Type B pancreatic cell (in vitro differentiated cells): ENCODE results near the gene KNTC1. TPM values are rescaled to one million over a fixed set of nuclear protein-coding genes. Genes with fewer than 3 reads are reported as not detected.

Source experiments
- DNase-seq: peaks from one replicate; pipeline ENCODE4 v3.0.0; 2021; ENCODE audit warnings: mixed read lengths; ENCODE audit not compliant: unreplicated experiment; ENCODE audit errors: extremely low spot score
- H3K27ac Mint-ChIP-seq: 2 replicates; pipeline ENCODE4 v1.8.0; 2021; ENCODE audit warnings: mild to moderate bottlenecking, mixed read lengths
- H3K27me3 Mint-ChIP-seq: 2 replicates; pipeline ENCODE4 v1.8.0; 2021; ENCODE audit warnings: mixed read lengths
- H3K36me3 Mint-ChIP-seq: 2 replicates; pipeline ENCODE4 v1.8.0; 2021; ENCODE audit warnings: mixed read lengths
- H3K4me1 Mint-ChIP-seq: one replicate; pipeline ENCODE4 v1.8.0; 2021; ENCODE audit warnings: mixed read lengths; ENCODE audit not compliant: unreplicated experiment
- H3K4me3 Mint-ChIP-seq: 2 replicates; pipeline ENCODE4 v1.8.0; 2021; ENCODE audit warnings: mild to moderate bottlenecking, mixed read lengths
- H3K9me3 Mint-ChIP-seq: 2 replicates; pipeline ENCODE4 v1.8.0; 2021; ENCODE audit warnings: mixed read lengths
- CTCF ChIP-seq: fragments of 200-600 bp; sonication (generic); conservative IDR thresholded peaks from 2 replicates; pipeline ENCODE4 v1.5.0; 2021; ENCODE audit warnings: antibody characterized with exemption, mild to moderate bottlenecking
- total RNA-seq: library from RNA; stranded (reverse); gene quantifications from 2 replicates; pipeline ENCODE4 v1.2.1, GENCODE V29; 2021; ENCODE audit warnings: low replicate concordance

The KNTC1 gene
- total RNA-seq, 1 donor from 2014 or later: 74.8 TPM

- Mint-ChIP-seq H3K27ac (no peak overlapping the region), H3K27me3 (no peaks in the 10 kb centered on the region), H3K36me3 (peaks cover 35% of the 10 kb centered on the region), H3K4me1 (peaks cover 22% of the 10 kb centered on the region), H3K9me3 (no peaks in the 10 kb centered on the region), H3K4me3 (peak overlapping the region; percentile 95)
- TF ChIP-seq CTCF: no peak
- DNase-seq: no peak
Observed at GRCh38 chr12:122523280-122523679, 3.8 kb upstream of the KNTC1 start.

GRCh38 chr12:122523846-122524718, 3.0 kb upstream of the KNTC1 start:
- Mint-ChIP-seq H3K27ac (no peak overlapping the region), H3K9me3 (no peaks in the 10 kb centered on the region), H3K36me3 (peaks cover 30% of the 10 kb centered on the region), H3K4me1 (peaks cover 24% of the 10 kb centered on the region), H3K4me3 (peak overlapping the region; percentile 95), H3K27me3 (no peaks in the 10 kb centered on the region)
- no peak for TF ChIP-seq CTCF
- DNase-seq: no peak

- H3K27me3 Mint-ChIP-seq: no peaks in the 10 kb centered on the region
- H3K36me3 Mint-ChIP-seq: peaks cover 16% of the 10 kb centered on the region
- no peak for TF ChIP-seq CTCF
- no peak overlapping the region for H3K4me3 Mint-ChIP-seq
- H3K9me3 Mint-ChIP-seq: no peaks in the 10 kb centered on the region
- DNase-seq: no peak
- no peak overlapping the region for H3K27ac Mint-ChIP-seq
- H3K4me1 Mint-ChIP-seq: peaks cover 19% of the 10 kb centered on the region
Observed at GRCh38 chr12:122527478-122527944, 462 bp downstream of the KNTC1 start.

GRCh38 chr12:122528582-122528981, 1.5 kb downstream of the KNTC1 start:
- no peaks in the 10 kb centered on the region for H3K9me3 Mint-ChIP-seq
- peaks cover 13% of the 10 kb centered on the region for H3K4me1 Mint-ChIP-seq
- no peaks in the 10 kb centered on the region for H3K27me3 Mint-ChIP-seq
- peaks cover 11% of the 10 kb centered on the region for H3K36me3 Mint-ChIP-seq
- no peak for TF ChIP-seq CTCF
- no peak overlapping the region for H3K4me3 Mint-ChIP-seq
- DNase-seq: no peak
- H3K27ac Mint-ChIP-seq: no peak overlapping the region

GRCh38 chr12:122528992-122529391, 1.9 kb downstream of the KNTC1 start:
- H3K4me1 Mint-ChIP-seq: peaks cover 9% of the 10 kb centered on the region
- no peaks in the 10 kb centered on the region for H3K9me3 Mint-ChIP-seq
- no peak overlapping the region for H3K27ac Mint-ChIP-seq
- no peak for DNase-seq
- peaks cover 9% of the 10 kb centered on the region for H3K36me3 Mint-ChIP-seq
- no peak for TF ChIP-seq CTCF
- no peak overlapping the region for H3K4me3 Mint-ChIP-seq
- no peaks in the 10 kb centered on the region for H3K27me3 Mint-ChIP-seq
